Measurements from ENCODE around the gene XPC. TPM values are rescaled to one million over a fixed set of nuclear protein-coding genes. Genes with fewer than 3 reads are reported as not detected.

XPC gene
- total RNA-seq, 3 donors from 2014 or later = 20.6 to 25.9 (median 23.5) TPM

GRCh38 chr3:14097616-14098391 is 80.6 kb downstream of the XPC start:
- Mint-ChIP-seq H3K4me1 (ENCODE audit: low read depth) (no peaks in the 10 kb centered on the region), H3K36me3 (ENCODE audit: insufficient read depth) (no peaks in the 10 kb centered on the region), H3K4me3 (no peak overlapping the region), H3K27me3 (ENCODE audit: low read depth) (peaks cover 9% of the 10 kb centered on the region), H3K9me3 (peaks cover 11% of the 10 kb centered on the region)
- ATAC-seq = no peak
- DNase-seq = no peak

- Mint-ChIP-seq H3K4me3 (no peak overlapping the region), H3K27me3 (ENCODE audit: low read depth) (peaks cover 9% of the 10 kb centered on the region), H3K36me3 (ENCODE audit: insufficient read depth) (no peaks in the 10 kb centered on the region), H3K4me1 (ENCODE audit: low read depth) (no peaks in the 10 kb centered on the region), H3K9me3 (peaks cover 11% of the 10 kb centered on the region)
- ATAC-seq (no peak), DNase-seq (no peak)
Observed at GRCh38 chr3:14096742-14097141, 81.7 kb downstream of the XPC start.

Other genes starting within 250 kb of the XPC start
- 10 to 100 TPM; 18.6 to 25.4 (median 24.2) TPM for gene CHCHD4, start 53.7 kb downstream of the XPC start, total RNA-seq
- 10 to 100 TPM; 40.3 to 48.4 (median 45.1) TPM for gene TMEM43, start 53.5 kb downstream of the XPC start, total RNA-seq
- gene LSM3, start 216 bp upstream of the XPC start, total RNA-seq = 10 to 100 TPM; 19.8 to 21.9 (median 20.9) TPM
- gene SLC6A6, start 224.0 kb upstream of the XPC start, total RNA-seq = 10 to 100 TPM; 47.6 to 54.2 (median 51.2) TPM

All from activated T-cell treated with anti-CD3 and anti-CD28 coated beads, Interleukin-2, amount 50 U/mL, for 4 hours (primary cell).